Activated naive CD4-positive, alpha-beta T cell treated with anti-CD3 and anti-CD28 coated beads for 36 hours (primary cell): Measurements from ENCODE around the gene LEO1. TPM values are rescaled to one million over a fixed set of nuclear protein-coding genes. Genes with fewer than 3 reads are reported as not detected.

ENCODE experiments used
- CTCF ChIA-PET: fragments of 350-600 bp; sonication (Branson Sonifier 250); formaldehyde crosslinking; loops from one replicate; lab custom pipeline; 2021; ENCODE audit warnings: antibody characterized with exemption; lab: Charles Lee
- DNase-seq: peaks from one replicate; pipeline ENCODE4 v3.0.0-alpha.2; 2020
- H3K27ac Mint-ChIP-seq: one replicate; pipeline ENCODE4 v1.8.0; 2021; ENCODE audit warnings: mild to moderate bottlenecking, mixed read lengths
- H3K27me3 Mint-ChIP-seq: one replicate; pipeline ENCODE4 v1.8.0; 2021; ENCODE audit warnings: low read depth, mixed read lengths
- H3K36me3 Mint-ChIP-seq: one replicate; pipeline ENCODE4 v1.8.0; 2021; ENCODE audit warnings: low read depth, mixed read lengths
- H3K4me1 Mint-ChIP-seq: one replicate; pipeline ENCODE4 v1.8.0; 2021; ENCODE audit warnings: low read depth, mixed read lengths
- H3K4me3 Mint-ChIP-seq: one replicate; pipeline ENCODE4 v1.8.0; 2021; ENCODE audit warnings: mild to moderate bottlenecking, moderate library complexity, mixed read lengths
- H3K9me3 Mint-ChIP-seq: one replicate; pipeline ENCODE4 v1.8.0; 2021; ENCODE audit warnings: mixed read lengths
- intact Hi-C: fragments of 100-400 bp; cut with micrococcal nuclease; formaldehyde crosslinking; loops from one replicate; pipeline ENCODE4 v1.15.1; 2023
- total RNA-seq, 2 experiments: library from RNA; stranded (reverse); gene quantifications; one replicate each; pipeline ENCODE4 v1.2.3, GENCODE V29; 2021

The LEO1 gene
- total RNA-seq, 2 experiments from 2014 or later: 21.0 to 23.8 TPM

- CTCF ChIA-PET: interaction anchor here (0.5 to 1.9 kb wide), 8 partner anchors 9 to 277 kb away, joined by 3 to 7 read pairs (median 4); no protein-coding TSS in a partner anchor
- H3K4me3 Mint-ChIP-seq: no peak overlapping the region
- intact Hi-C loops: loop anchor here (5.0 kb wide), 1 partner anchor 140 kb away; no protein-coding TSS in a partner anchor
- no peaks in the 10 kb centered on the region for H3K27me3 Mint-ChIP-seq
- DNase-seq: peak; percentile 36
- H3K27ac Mint-ChIP-seq: no peak overlapping the region
- H3K9me3 Mint-ChIP-seq: no peaks in the 10 kb centered on the region
- H3K36me3 Mint-ChIP-seq: peaks cover 8% of the 10 kb centered on the region
- H3K4me1 Mint-ChIP-seq: no peaks in the 10 kb centered on the region
Observed at GRCh38 chr15:51917493-51917892, 54.1 kb downstream of the LEO1 start.

GRCh38 chr15:51912528-51912927 lies 59.0 kb downstream of the LEO1 start:
- Mint-ChIP-seq H3K9me3 (no peaks in the 10 kb centered on the region), H3K4me1 (no peaks in the 10 kb centered on the region), H3K36me3 (peaks cover 12% of the 10 kb centered on the region), H3K27ac (no peak overlapping the region), H3K4me3 (no peak overlapping the region), H3K27me3 (no peaks in the 10 kb centered on the region)
- CTCF ChIA-PET: no interaction called here
- DNase-seq: no peak
- intact Hi-C loops: no loop called here

- CTCF ChIA-PET: interaction anchor here (1.5 kb wide), 1 partner anchor 9 kb away, joined by 3 read pairs; no protein-coding TSS in a partner anchor
- no peaks in the 10 kb centered on the region for H3K9me3 Mint-ChIP-seq
- DNase-seq: no peak
- H3K4me1 Mint-ChIP-seq: no peaks in the 10 kb centered on the region
- H3K36me3 Mint-ChIP-seq: peaks cover 21% of the 10 kb centered on the region
- no peaks in the 10 kb centered on the region for H3K27me3 Mint-ChIP-seq
- intact Hi-C loops: loop anchor here (5.0 kb wide), 3 partner anchors 77 to 257 kb away; no protein-coding TSS in a partner anchor
- no peak overlapping the region for H3K4me3 Mint-ChIP-seq
- no peak overlapping the region for H3K27ac Mint-ChIP-seq
Observed at GRCh38 chr15:51909584-51909983, 62.0 kb downstream of the LEO1 start.

- Mint-ChIP-seq H3K36me3 (peaks cover 21% of the 10 kb centered on the region), H3K4me1 (no peaks in the 10 kb centered on the region), H3K27ac (no peak overlapping the region), H3K4me3 (no peak overlapping the region), H3K27me3 (no peaks in the 10 kb centered on the region), H3K9me3 (no peaks in the 10 kb centered on the region)
- CTCF ChIA-PET: interaction anchor here (1.5 kb wide), 1 partner anchor 10 kb away, joined by 3 read pairs; no protein-coding TSS in a partner anchor
- no peak for DNase-seq
- intact Hi-C loops: loop anchor here (5.0 kb wide), 3 partner anchors 76 to 256 kb away; no protein-coding TSS in a partner anchor
Observed at GRCh38 chr15:51908316-51908715, 63.3 kb downstream of the LEO1 start.

- H3K4me3 Mint-ChIP-seq: no peak overlapping the region
- peaks cover 20% of the 10 kb centered on the region for H3K36me3 Mint-ChIP-seq
- intact Hi-C loops: loop anchor here (5.0 kb wide), 3 partner anchors 75 to 255 kb away; no protein-coding TSS in a partner anchor
- H3K27me3 Mint-ChIP-seq: no peaks in the 10 kb centered on the region
- DNase-seq: no peak
- H3K4me1 Mint-ChIP-seq: no peaks in the 10 kb centered on the region
- H3K9me3 Mint-ChIP-seq: no peaks in the 10 kb centered on the region
- CTCF ChIA-PET: interaction anchor here (0.6 kb wide), 1 partner anchor 67 kb away, joined by 3 read pairs; no protein-coding TSS in a partner anchor
- H3K27ac Mint-ChIP-seq: no peak overlapping the region
Observed at GRCh38 chr15:51907136-51907862, 64.3 kb downstream of the LEO1 start.

GRCh38 chr15:51904931-51905330 lies 66.6 kb downstream of the LEO1 start:
- intact Hi-C loops: loop anchor here (5.0 kb wide), 3 partner anchors 73 to 253 kb away; no protein-coding TSS in a partner anchor
- H3K36me3 Mint-ChIP-seq: peaks cover 29% of the 10 kb centered on the region
- no peaks in the 10 kb centered on the region for H3K9me3 Mint-ChIP-seq
- H3K27ac Mint-ChIP-seq: no peak overlapping the region
- CTCF ChIA-PET: interaction anchor here (1.2 to 1.7 kb wide), 2 partner anchors 52 to 128 kb away, joined by 3 read pairs; no protein-coding TSS in a partner anchor
- no peaks in the 10 kb centered on the region for H3K27me3 Mint-ChIP-seq
- no peak overlapping the region for H3K4me3 Mint-ChIP-seq
- no peak for DNase-seq
- H3K4me1 Mint-ChIP-seq: no peaks in the 10 kb centered on the region

- intact Hi-C loops: no loop called here
- Mint-ChIP-seq H3K36me3 (peaks cover 27% of the 10 kb centered on the region), H3K4me1 (no peaks in the 10 kb centered on the region), H3K27me3 (no peaks in the 10 kb centered on the region), H3K27ac (no peak overlapping the region), H3K9me3 (no peaks in the 10 kb centered on the region), H3K4me3 (no peak overlapping the region)
- CTCF ChIA-PET: interaction anchor here (1.2 to 1.7 kb wide), 2 partner anchors 51 to 127 kb away, joined by 3 read pairs; no protein-coding TSS in a partner anchor
- DNase-seq: no peak
Observed at GRCh38 chr15:51904421-51904820, 67.2 kb downstream of the LEO1 start.

- no peaks in the 10 kb centered on the region for H3K27me3 Mint-ChIP-seq
- H3K9me3 Mint-ChIP-seq: no peaks in the 10 kb centered on the region
- no peak overlapping the region for H3K27ac Mint-ChIP-seq
- intact Hi-C loops: loop anchor here (2.0 kb wide), 1 partner anchor 189 kb away; no protein-coding TSS in a partner anchor
- H3K4me3 Mint-ChIP-seq: no peak overlapping the region
- peaks cover 2% of the 10 kb centered on the region for H3K4me1 Mint-ChIP-seq
- CTCF ChIA-PET: interaction anchor here (0.5 to 3.9 kb wide), 16 partner anchors 10 to 338 kb away, joined by 3 to 31 read pairs (median 3); no protein-coding TSS in a partner anchor
- no peak for DNase-seq
- peaks cover 33% of the 10 kb centered on the region for H3K36me3 Mint-ChIP-seq
Observed at GRCh38 chr15:51889486-51889885, 82.1 kb downstream of the LEO1 start.

GRCh38 chr15:51888593-51889195 lies 82.9 kb downstream of the LEO1 start:
- Mint-ChIP-seq H3K27me3 (no peaks in the 10 kb centered on the region), H3K4me3 (no peak overlapping the region), H3K36me3 (peaks cover 35% of the 10 kb centered on the region), H3K27ac (no peak overlapping the region), H3K4me1 (peaks cover 2% of the 10 kb centered on the region), H3K9me3 (no peaks in the 10 kb centered on the region)
- CTCF ChIA-PET: interaction anchor here (0.8 to 3.9 kb wide), 18 partner anchors 10 to 339 kb away, joined by 3 to 31 read pairs (median 3); no protein-coding TSS in a partner anchor
- no peak for DNase-seq
- intact Hi-C loops: loop anchor here (1.0 to 2.0 kb wide), 2 partner anchors 190 to 339 kb away; no protein-coding TSS in a partner anchor

Other genes starting within 250 kb of the LEO1 start
- gene LYSMD2, start 234.1 kb downstream of the LEO1 start, total RNA-seq: 10 to 100 TPM; 14.5 to 16.8 TPM
- gene TMOD2, start 220.2 kb downstream of the LEO1 start, total RNA-seq: 1 to 10 TPM; 6.4 to 6.8 TPM
- 10 to 100 TPM; 45.9 to 52.8 TPM for gene TMOD3, start 142.1 kb downstream of the LEO1 start, total RNA-seq
- 10 to 100 TPM; 16.7 to 17.2 TPM for gene MAPK6, start 47.4 kb upstream of the LEO1 start, total RNA-seq
- not detected for gene BCL2L10, start 141.0 kb upstream of the LEO1 start, total RNA-seq
- gene GNB5, start 219.6 kb upstream of the LEO1 start, total RNA-seq: 10 to 100 TPM; 23.2 to 23.6 TPM